HepG2 (cell line): ENCODE measurements around the gene NIT2. TPM values are rescaled to one million over a fixed set of nuclear protein-coding genes. Genes with fewer than 3 reads are reported as not detected.

ENCODE experiments used
- ATAC-seq: fragments of 200-7000 bp; cut with Tn5 transposase; 3 replicates; pipeline ENCODE4 v1.9.1; 2020; ENCODE audit warnings: mild to moderate bottlenecking, moderate library complexity
- BruUV-seq: library from RNA; stranded (reverse); fragments of 400-500 nt; replicated peaks from 2 replicates; lab custom pipeline; 2021; lab: Mats Ljungman, UMichigan
- CTCF ChIA-PET: fragments of 300-600 bp; formaldehyde crosslinking; extraction: SDS; loops from one replicate; lab custom pipeline; 2021; ENCODE audit warnings: low total read pairs, inconsistent platforms, low intra/inter-chr PET ratio; lab: Yijun Ruan, JAX
- POLR2A ChIA-PET: fragments of 350-600 bp; sonication (Branson Sonifier 250); formaldehyde crosslinking; loops from one replicate; lab custom pipeline; 2020; ENCODE audit warnings: antibody characterized with exemption, inconsistent platforms; lab: Yijun Ruan, JAX
- DNase-seq: peaks from one replicate; pipeline ENCODE4 v3.0.0-alpha.2; 2015; ENCODE audit warnings: low spot score
- FAIRE-seq: peaks from 3 replicates; lab custom pipeline; 2011; peaks lifted over from hg19 to GRCh38; lab: Jason Lieb, UNC
- H2AFZ ChIP-seq: one replicate; pipeline ENCODE4 v1.6.1; 2011; ENCODE audit warnings: low read length, inconsistent platforms
- H3K27ac ChIP-seq: fragments of 300-600 bp; 3 replicates; pipeline ENCODE4 v1.8.0; 2011; ENCODE audit warnings: mixed run types, mild to moderate bottlenecking, mixed read lengths, low read length, inconsistent platforms; ENCODE audit not compliant: insufficient read depth; ENCODE audit errors: extremely low read length
- H3K27me3 ChIP-seq, 2 experiments: fragments of 200-600 bp in 1 of 2; 2 replicates in 1 of 2; 3 replicates in 1 of 2; pipeline versions ENCODE4 v1.6.0 to v1.8.0; 2011; ENCODE audit warnings: low read length in 2 of 2, mild to moderate bottlenecking in 2 of 2, moderate library complexity in 2 of 2, inconsistent platforms in 1 of 2; ENCODE audit not compliant: insufficient read depth in 2 of 2, control insufficient read depth in 1 of 2
- H3K36me3 ChIP-seq, 2 experiments: fragments of 200-600 bp in 1 of 2; replicated peaks in 1 of 2; 2 replicates in 1 of 2; 3 replicates in 1 of 2; pipeline versions ENCODE4 v1.5.1 to v1.8.0; 2011; ENCODE audit warnings: low read length in 2 of 2, inconsistent platforms in 1 of 2; ENCODE audit not compliant: insufficient read depth in 2 of 2, control insufficient read depth in 1 of 2
- H3K4me1 ChIP-seq: 2 replicates; pipeline ENCODE4 v1.5.1; 2012; ENCODE audit warnings: low read length, inconsistent platforms; ENCODE audit not compliant: insufficient read depth
- H3K4me2 ChIP-seq: 2 replicates; pipeline ENCODE4 v1.6.0; 2011; ENCODE audit warnings: low read depth, low read length, inconsistent platforms
- H3K4me3 ChIP-seq, 3 experiments: fragments of 200-600 bp in 1 of 3; sonication (generic), shearing (Covaris generic) in 1 of 3; replicated peaks in 1 of 3; 2 replicates each; pipeline ENCODE4 v1.5.1; 2011 to 2016; ENCODE audit warnings: low read length in 3 of 3, inconsistent platforms in 2 of 3, low read depth in 2 of 3, mild to moderate bottlenecking in 2 of 3, control low read depth in 1 of 3, mixed read lengths in 1 of 3; ENCODE audit not compliant: insufficient read depth in 1 of 3
- H3K79me2 ChIP-seq: one replicate; pipeline ENCODE4 v1.6.1; 2011; ENCODE audit warnings: low read length, inconsistent platforms; ENCODE audit not compliant: insufficient read depth
- H3K9ac ChIP-seq: 2 replicates; pipeline ENCODE4 v1.6.0; 2011; ENCODE audit warnings: mild to moderate bottlenecking, low read depth, low read length, inconsistent platforms; ENCODE audit not compliant: insufficient read depth
- H3K9me3 ChIP-seq: 2 replicates; pipeline ENCODE4 v1.5.1; 2012; ENCODE audit warnings: mild to moderate bottlenecking, low read length
- H4K20me1 ChIP-seq: 2 replicates; pipeline ENCODE4 v1.6.0; 2011; ENCODE audit warnings: inconsistent platforms, mild to moderate bottlenecking, low read length, moderate library complexity; ENCODE audit not compliant: insufficient read depth
- HIVEP1 ChIP-seq: sonication (generic); formaldehyde crosslinking; IDR thresholded peaks from 2 replicates; pipeline ENCODE4 v1.4.0; 2020; ENCODE audit warnings: mild to moderate bottlenecking, missing genetic modification reagents
- ZNF746 ChIP-seq: sonication (generic); formaldehyde crosslinking; IDR thresholded peaks from 2 replicates; pipeline ENCODE4 v1.8.0; 2022; ENCODE audit warnings: mild to moderate bottlenecking, missing genetic modification reagents
- WGBS: methylation state at CpG from one replicate; pipeline ENCODE4 v1.1.6; 2017; ENCODE audit warnings: low lambda C conversion rate; 5-methylcytosine and 5-hydroxymethylcytosine counted together
- in situ Hi-C: cut with HindIII; loops from 2 replicates; pipeline ENCODE4 v1.10.0; 2017; ENCODE audit warnings: low pct_unique_long_range_greater_than_20kb; ENCODE audit not compliant: extremely low pct_ligation_motif_present
- intact Hi-C: fragments of 100-400 bp; cut with micrococcal nuclease; formaldehyde crosslinking; loops from one replicate; pipeline ENCODE4 v1.10.0; 2022; ENCODE audit not compliant: unreplicated experiment
- polyA plus RNA-seq, 8 experiments: library from polyadenylated mRNA; depleted of rRNA in 3 of 8; stranded (reverse) in 7 of 8; unstranded in 1 of 8; fragments of >200 nt; fragmentation: Illumina TruSeq in 4 of 8; extraction: Trizol in 4 of 8; gene quantifications; 2 replicates each; pipeline versions ENCODE4 v1.2.1 to v1.2.3, GENCODE V29; 2011 to 2016; ENCODE audit warnings: low read depth in 4 of 8, missing spikeins in 1 of 8, mixed read lengths in 1 of 8; ENCODE audit not compliant: insufficient read depth in 1 of 8
- total RNA-seq, 5 experiments: library from RNA; depleted of rRNA; stranded (reverse); fragments of >200 nt; fragmentation: Illumina TruSeq; extraction: Trizol; gene quantifications; 2 replicates each; pipeline ENCODE4 v1.2.3, GENCODE V29; 2016; ENCODE audit warnings: low read depth in 1 of 5
- TF ChIP-seq, protein P1 (sequence below): sonication (generic); formaldehyde crosslinking; IDR thresholded peaks from 2 replicates; pipeline ENCODE4 v1.5.0; 2020; ENCODE audit warnings: mild to moderate bottlenecking, missing genetic modification reagents

The NIT2 gene
- total and polyA plus RNA-seq, 2 of the 13 experiments (the other 11 are each of a cell fraction or from before 2014, with no cell fraction given), result 43.4 to 49.1 TPM

DNA sequence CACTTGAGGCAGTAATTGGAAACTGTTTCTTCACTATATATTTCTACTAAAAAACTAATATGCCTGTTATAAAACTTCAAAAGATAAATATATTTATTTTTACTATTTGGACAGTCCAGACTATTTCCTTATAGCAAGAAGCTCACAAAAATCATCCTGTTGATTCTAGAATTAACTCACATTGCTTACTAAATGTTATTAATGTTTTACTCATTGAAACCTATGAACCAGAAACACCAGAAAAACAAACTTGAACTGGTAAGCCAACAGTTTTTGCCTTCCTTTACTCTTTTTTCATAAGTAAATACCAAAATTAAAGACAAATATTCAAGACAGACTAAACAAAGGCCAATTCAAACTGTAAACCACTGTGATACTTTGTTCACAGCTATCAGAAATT, 40.0 kb downstream of the NIT2 start:
- H3K27me3 ChIP-seq, result no peaks in the 10 kb centered on the region
- in situ Hi-C loops (no loop called here), intact Hi-C loops (no loop called here)
- H3K4me1 ChIP-seq, result peaks cover 16% of the 10 kb centered on the region
- no peak overlapping the region for H3K4me2 ChIP-seq
- H4K20me1 ChIP-seq, result no peaks in the 10 kb centered on the region
- H3K4me3 ChIP-seq, result no peak overlapping the region
- H3K36me3 ChIP-seq, result peaks cover 12 to 79% of the 10 kb centered on the region in 2 experiments
- no TSS peak for BruUV-seq
- no peaks in the 10 kb centered on the region for H3K9me3 ChIP-seq
- no peak overlapping the region for H3K9ac ChIP-seq
- DNase-seq (no peak), ATAC-seq (no peak)
- no peak overlapping the region for H3K27ac ChIP-seq
- POLR2A ChIA-PET, result interaction anchor here (2.6 kb wide), 1 partner anchor 27 kb away, joined by 8 read pairs; the partner anchor contains the start of genes LNP1 and TOMM70
- peaks cover 6% of the 10 kb centered on the region for H3K79me2 ChIP-seq
- no peak for TF ChIP-seq ZNF746 (CRISPR knock-in tag)
- TF ChIP-seq, all 625 proteins: peak for 0
- FAIRE-seq, result no peak
- H2AFZ ChIP-seq, result no peak overlapping the region
- CTCF ChIA-PET, result no interaction called here

DNA sequence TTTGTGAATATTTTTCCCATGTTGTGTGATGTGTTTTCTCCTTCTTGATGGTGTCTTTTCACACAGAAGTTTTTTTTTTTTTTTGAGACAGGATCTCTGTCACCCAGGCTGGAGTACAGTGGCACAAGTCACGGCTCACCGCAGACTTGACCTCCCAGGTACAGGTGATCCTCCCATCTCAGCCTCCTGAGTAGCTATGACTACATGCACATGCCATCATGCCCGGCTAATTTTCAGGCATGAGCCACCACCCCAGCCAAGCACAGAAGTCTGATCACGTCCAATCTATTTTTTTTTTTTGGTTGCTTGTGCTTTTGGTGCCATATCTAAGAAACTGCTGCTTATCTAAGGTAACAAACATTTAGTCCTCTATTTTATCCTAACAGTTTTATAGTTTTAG, 41.7 kb downstream of the NIT2 start:
- no peak overlapping the region for H3K27ac ChIP-seq
- intact Hi-C loops (no loop called here), in situ Hi-C loops (no loop called here)
- no peak overlapping the region for H3K9ac ChIP-seq
- ChIA-PET POLR2A (interaction anchor here (2.6 kb wide), 1 partner anchor 25 kb away, joined by 8 read pairs; the partner anchor contains the start of genes LNP1 and TOMM70), CTCF (no interaction called here)
- no peak for ATAC-seq
- peaks cover 14 to 83% of the 10 kb centered on the region in 2 experiments for H3K36me3 ChIP-seq
- H3K27me3 ChIP-seq, result no peaks in the 10 kb centered on the region
- DNase-seq, result no peak
- H3K4me2 ChIP-seq, result no peak overlapping the region
- WGBS, result 99% methylated on average over 4 of the region's 4 CpGs
- peak; percentile 4 for FAIRE-seq
- BruUV-seq, result no TSS peak
- H3K4me3 ChIP-seq, result no peak overlapping the region
- H3K9me3 ChIP-seq, result no peaks in the 10 kb centered on the region
- peaks cover 6% of the 10 kb centered on the region for H3K79me2 ChIP-seq
- H3K4me1 ChIP-seq, result peaks cover 16% of the 10 kb centered on the region
- TF ChIP-seq, protein P1, sequence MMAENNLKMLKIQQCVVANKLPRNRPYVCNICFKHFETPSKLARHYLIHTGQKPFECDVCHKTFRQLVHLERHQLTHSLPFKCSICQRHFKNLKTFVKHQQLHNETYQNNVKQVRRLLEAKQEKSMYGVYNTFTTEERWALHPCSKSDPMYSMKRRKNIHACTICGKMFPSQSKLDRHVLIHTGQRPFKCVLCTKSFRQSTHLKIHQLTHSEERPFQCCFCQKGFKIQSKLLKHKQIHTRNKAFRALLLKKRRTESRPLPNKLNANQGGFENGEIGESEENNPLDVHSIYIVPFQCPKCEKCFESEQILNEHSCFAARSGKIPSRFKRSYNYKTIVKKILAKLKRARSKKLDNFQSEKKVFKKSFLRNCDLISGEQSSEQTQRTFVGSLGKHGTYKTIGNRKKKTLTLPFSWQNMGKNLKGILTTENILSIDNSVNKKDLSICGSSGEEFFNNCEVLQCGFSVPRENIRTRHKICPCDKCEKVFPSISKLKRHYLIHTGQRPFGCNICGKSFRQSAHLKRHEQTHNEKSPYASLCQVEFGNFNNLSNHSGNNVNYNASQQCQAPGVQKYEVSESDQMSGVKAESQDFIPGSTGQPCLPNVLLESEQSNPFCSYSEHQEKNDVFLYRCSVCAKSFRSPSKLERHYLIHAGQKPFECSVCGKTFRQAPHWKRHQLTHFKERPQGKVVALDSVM, result 0 out of 2 replicates have a peak, but pooled peaks have one; percentile 23
- TF ChIP-seq HIVEP1 (CRISPR knock-in tag), result no peak
- no peak overlapping the region for H2AFZ ChIP-seq
- H4K20me1 ChIP-seq, result no peaks in the 10 kb centered on the region
